ENCODE data around the gene PPP6R1.

DNA sequence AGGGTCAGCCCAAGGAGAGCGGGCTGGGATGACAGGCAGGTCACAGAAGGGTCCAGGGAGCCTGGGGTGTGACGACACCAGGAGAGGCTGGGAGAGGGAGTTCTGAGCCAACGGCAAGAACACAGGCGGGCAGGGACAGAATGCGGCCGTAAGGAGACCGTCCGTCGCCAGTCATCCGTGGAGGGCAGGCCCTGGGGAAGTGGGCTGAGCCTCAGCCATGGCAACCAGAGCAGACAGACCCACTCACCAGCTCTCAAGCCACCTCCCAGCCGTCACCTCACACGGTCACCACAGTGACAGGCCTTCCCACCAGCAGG lies 26.6 kb downstream of the PPP6R1 start:
- TF ChIP-seq, protein P1, sequence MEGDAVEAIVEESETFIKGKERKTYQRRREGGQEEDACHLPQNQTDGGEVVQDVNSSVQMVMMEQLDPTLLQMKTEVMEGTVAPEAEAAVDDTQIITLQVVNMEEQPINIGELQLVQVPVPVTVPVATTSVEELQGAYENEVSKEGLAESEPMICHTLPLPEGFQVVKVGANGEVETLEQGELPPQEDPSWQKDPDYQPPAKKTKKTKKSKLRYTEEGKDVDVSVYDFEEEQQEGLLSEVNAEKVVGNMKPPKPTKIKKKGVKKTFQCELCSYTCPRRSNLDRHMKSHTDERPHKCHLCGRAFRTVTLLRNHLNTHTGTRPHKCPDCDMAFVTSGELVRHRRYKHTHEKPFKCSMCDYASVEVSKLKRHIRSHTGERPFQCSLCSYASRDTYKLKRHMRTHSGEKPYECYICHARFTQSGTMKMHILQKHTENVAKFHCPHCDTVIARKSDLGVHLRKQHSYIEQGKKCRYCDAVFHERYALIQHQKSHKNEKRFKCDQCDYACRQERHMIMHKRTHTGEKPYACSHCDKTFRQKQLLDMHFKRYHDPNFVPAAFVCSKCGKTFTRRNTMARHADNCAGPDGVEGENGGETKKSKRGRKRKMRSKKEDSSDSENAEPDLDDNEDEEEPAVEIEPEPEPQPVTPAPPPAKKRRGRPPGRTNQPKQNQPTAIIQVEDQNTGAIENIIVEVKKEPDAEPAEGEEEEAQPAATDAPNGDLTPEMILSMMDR (IDR thresholded peaks at IDR 0.05; ENCODE audit: poor library complexity), result no peak
- TF ChIP-seq EZH2 (IDR thresholded peaks at IDR 0.05; ENCODE audit: borderline replicate concordance) (no peak), EZH2phosphoT487 (IDR thresholded peaks at IDR 0.05; ENCODE audit: low read depth, severe bottlenecking, unreplicated experiment) (no peak)

All from hepatocyte (in vitro differentiated cells).